ENCODE measurements around the gene TTC34. TPM values are rescaled to one million over a fixed set of nuclear protein-coding genes. Genes with fewer than 3 reads are reported as not detected.

The TTC34 gene
- polyA plus RNA-seq, 3 donors = 0.03 to 1.00 TPM; not detected in 1

DNA sequence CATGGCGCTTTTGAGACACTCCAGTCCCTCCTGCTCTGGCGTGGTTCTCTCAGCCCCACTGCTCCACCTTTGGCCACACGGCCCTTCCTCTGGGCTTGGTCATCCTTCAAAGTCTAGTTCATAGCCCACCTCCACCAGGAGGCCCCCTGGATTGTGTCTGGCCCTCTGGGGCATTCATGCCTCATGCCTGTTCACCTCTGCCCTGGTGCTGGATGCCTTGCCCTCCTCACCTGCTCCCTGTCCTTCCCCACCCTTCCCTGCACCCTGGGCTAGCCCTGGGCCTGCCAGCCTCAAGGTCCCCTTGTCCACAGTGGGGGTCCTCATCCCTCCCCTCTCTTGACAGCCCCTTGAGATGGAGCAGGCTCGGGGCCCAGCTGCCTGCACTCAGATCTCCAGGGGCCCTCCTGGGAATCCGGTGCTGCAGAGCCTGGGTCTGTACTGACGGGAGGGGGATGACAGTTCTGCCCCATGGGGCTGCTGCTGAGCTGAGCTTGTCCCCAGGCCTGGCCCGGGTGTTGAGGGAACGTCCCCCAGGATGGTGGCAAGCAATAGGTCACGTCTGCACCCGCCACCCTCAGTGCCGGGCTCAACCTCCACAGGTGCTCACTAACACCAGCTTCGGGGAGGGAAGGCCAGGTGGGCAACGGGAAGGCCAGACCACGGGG is 196.5 kb downstream of the TTC34 start:
- WGBS (ENCODE audit: insufficient coverage) = 93% methylated on average over 11 of the region's 14 CpGs
- intact Hi-C loops (cut with micrococcal nuclease) = no loop called here
- DNase-seq = no peak
- Mint-ChIP-seq H3K36me3 (no peaks in the 10 kb centered on the region), H3K4me3 (no peak overlapping the region), H3K27me3 (ENCODE audit: low read depth in 3 of 3) (peaks cover 2 to 13% (median 7%) of the 10 kb centered on the region in 3 donors), H3K27ac (no peak overlapping the region), H3K4me1 (no peaks in the 10 kb centered on the region), H3K9me3 (peaks cover 0 to 3% (median 0%) of the 10 kb centered on the region in 7 donors)
- Histone ChIP-seq H3K9ac (ENCODE audit: insufficient read depth, low read length, poor library complexity, severe bottlenecking) (no peak overlapping the region), H3K27ac (ENCODE audit: low read depth in 1 of 2, low read length in 2 of 2) (no peak overlapping the region), H3K4me2 (replicated peaks; ENCODE audit: extremely low read depth, low read length, poor library complexity, severe bottlenecking) (no peak overlapping the region), H3K79me2 (ENCODE audit: insufficient read depth, low read length) (no peaks in the 10 kb centered on the region), H2AFZ (ENCODE audit: insufficient read depth, low read depth, low read length, poor library complexity, severe bottlenecking) (no peak overlapping the region), H3K27me3 (ENCODE audit: control insufficient read depth in 2 of 2, insufficient read depth in 2 of 2, low read length in 2 of 2) (no peaks in the 10 kb centered on the region), H3K9me3 (replicated peaks in 1 of 2; ENCODE audit: control insufficient read depth in 1 of 2, insufficient read depth in 1 of 2, low read length in 2 of 2) (no peaks in the 10 kb centered on the region), H3K4me1 (ENCODE audit: control insufficient read depth in 1 of 2, insufficient read depth in 2 of 2, low read length in 2 of 2) (no peaks in the 10 kb centered on the region), H4K20me1 (ENCODE audit: insufficient read depth, low read length) (no peaks in the 10 kb centered on the region), H3K36me3 (replicated peaks in 1 of 2; ENCODE audit: control insufficient read depth in 1 of 2, insufficient read depth in 2 of 2, low read length in 2 of 2) (no peaks in the 10 kb centered on the region), H3K4me3 (replicated peaks in 1 of 3; ENCODE audit: low read depth in 2 of 3, low read length in 3 of 3) (no peak overlapping the region)
- TF ChIP-seq CTCF (IDR thresholded peaks at IDR 0.05) = no peak

DNA sequence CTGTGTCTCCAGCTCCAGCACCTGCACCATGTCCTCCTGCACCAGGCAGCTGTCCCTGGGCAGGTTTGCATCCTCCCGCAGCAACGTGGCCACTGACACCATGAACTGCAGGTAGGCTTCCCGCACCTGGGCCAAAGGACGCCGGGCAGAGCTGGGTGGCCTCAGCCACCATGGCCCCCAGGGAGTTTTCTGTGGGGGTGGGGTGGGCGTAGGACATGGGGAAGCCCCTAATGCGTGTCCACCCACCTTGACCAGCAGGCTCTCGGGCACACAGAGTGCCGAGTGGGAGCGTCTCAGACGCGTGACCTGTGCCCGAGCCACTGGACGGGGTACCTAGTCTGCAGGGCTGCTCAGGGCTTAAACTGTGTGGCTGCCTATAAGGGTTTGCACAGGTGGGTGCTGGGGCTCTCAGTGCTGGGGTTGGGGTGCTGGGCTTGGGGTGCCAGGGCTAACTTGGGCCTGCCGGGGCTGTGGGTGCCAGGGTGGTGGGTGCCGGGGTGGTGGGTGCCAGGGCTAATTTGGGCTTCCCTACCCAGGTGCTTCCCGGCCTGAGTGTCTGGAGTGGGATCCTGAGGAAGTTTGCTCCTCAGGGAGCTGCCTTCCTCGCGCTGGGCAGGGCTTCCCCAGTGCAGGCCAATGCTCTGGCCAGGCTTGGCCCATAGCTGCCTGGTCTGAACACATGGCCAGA is 197.2 kb downstream of the TTC34 start:
- intact Hi-C loops (cut with micrococcal nuclease) = no loop called here
- H3K4me2 ChIP-seq (replicated peaks; ENCODE audit: extremely low read depth, low read length, poor library complexity, severe bottlenecking) = no peak overlapping the region
- no peaks in the 10 kb centered on the region for H3K36me3 ChIP-seq (replicated peaks in 1 of 2; ENCODE audit: control insufficient read depth in 1 of 2, insufficient read depth in 2 of 2, low read length in 2 of 2)
- H3K9ac ChIP-seq (ENCODE audit: insufficient read depth, low read length, poor library complexity, severe bottlenecking) = no peak overlapping the region
- Mint-ChIP-seq H3K4me1 (no peaks in the 10 kb centered on the region), H3K27ac (no peak overlapping the region), H3K27me3 (ENCODE audit: low read depth in 3 of 3) (peaks cover 0 to 12% (median 7%) of the 10 kb centered on the region in 3 donors), H3K9me3 (peaks cover 0 to 3% (median 0%) of the 10 kb centered on the region in 7 donors), H3K36me3 (no peaks in the 10 kb centered on the region), H3K4me3 (no peak overlapping the region)
- WGBS (ENCODE audit: insufficient coverage) = 91% methylated on average over 19 of the region's 19 CpGs
- H4K20me1 ChIP-seq (ENCODE audit: insufficient read depth, low read length) = no peaks in the 10 kb centered on the region
- no peak overlapping the region for H2AFZ ChIP-seq (ENCODE audit: insufficient read depth, low read depth, low read length, poor library complexity, severe bottlenecking)
- H3K4me3 ChIP-seq (replicated peaks in 1 of 3; ENCODE audit: low read depth in 2 of 3, low read length in 3 of 3) = no peak overlapping the region
- H3K27ac ChIP-seq (ENCODE audit: low read depth in 1 of 2, low read length in 2 of 2) = no peak overlapping the region
- H3K4me1 ChIP-seq (ENCODE audit: control insufficient read depth in 1 of 2, insufficient read depth in 2 of 2, low read length in 2 of 2) = no peaks in the 10 kb centered on the region
- no peaks in the 10 kb centered on the region for H3K27me3 ChIP-seq (ENCODE audit: control insufficient read depth in 2 of 2, insufficient read depth in 2 of 2, low read length in 2 of 2)
- no peak for TF ChIP-seq CTCF (IDR thresholded peaks at IDR 0.05)
- H3K79me2 ChIP-seq (ENCODE audit: insufficient read depth, low read length) = no peaks in the 10 kb centered on the region
- DNase-seq = no peak
- no peaks in the 10 kb centered on the region for H3K9me3 ChIP-seq (replicated peaks in 1 of 2; ENCODE audit: control insufficient read depth in 1 of 2, insufficient read depth in 1 of 2, low read length in 2 of 2)
